ENCODE results near the gene ZNF236. TPM values are rescaled to one million over a fixed set of nuclear protein-coding genes. Genes with fewer than 3 reads are reported as not detected.

ZNF236 gene
- total RNA-seq, 4 donors from 2014 or later: 10.1 to 15.8 (median 14.8) TPM

DNA sequence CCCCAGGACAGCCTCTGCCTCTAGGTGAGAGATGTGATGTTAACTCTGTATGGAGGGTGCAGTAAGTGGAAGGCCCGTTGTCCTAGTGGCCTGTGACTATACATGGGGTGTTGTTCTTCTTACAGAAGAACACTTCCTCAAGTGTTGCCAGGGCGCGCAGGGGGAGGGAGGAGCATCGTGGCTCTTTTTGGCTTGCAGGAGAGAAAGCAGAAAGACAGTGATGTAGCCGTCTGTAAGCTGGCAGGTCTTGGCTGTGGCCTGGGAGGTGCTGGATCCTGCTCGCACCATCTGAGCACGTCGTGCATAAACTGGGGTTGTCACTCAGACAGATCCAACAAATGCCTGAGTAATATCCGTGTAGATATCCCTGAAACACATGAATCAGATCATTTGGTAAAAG, 44.3 kb downstream of the ZNF236 start:
- H3K4me3 ChIP-seq: no peak overlapping the region
- H3K27me3 ChIP-seq: no peaks in the 10 kb centered on the region
- DNase-seq (ENCODE audit: extremely low spot score): no peak
- no peaks in the 10 kb centered on the region for H3K4me1 ChIP-seq
- WGBS: 78% methylated on average over 9 of the region's 9 CpGs
- TF ChIP-seq POLR2AphosphoS5 (IDR thresholded peaks at IDR 0.05) (no peak), EP300 (IDR thresholded peaks at IDR 0.05) (no peak), POLR2A (IDR thresholded peaks at IDR 0.05; ENCODE audit: low read depth) (no peak), CTCF (IDR thresholded peaks at IDR 0.05) (no peak)
- peaks cover 18 to 77% (median 42%) of the 10 kb centered on the region in 4 donors for H3K36me3 ChIP-seq
- intact Hi-C loops (cut with DNase I): no loop called here
- H3K9me3 ChIP-seq: no peaks in the 10 kb centered on the region
- no peak overlapping the region for H3K27ac ChIP-seq (replicated peaks in 1 of 4)

DNA sequence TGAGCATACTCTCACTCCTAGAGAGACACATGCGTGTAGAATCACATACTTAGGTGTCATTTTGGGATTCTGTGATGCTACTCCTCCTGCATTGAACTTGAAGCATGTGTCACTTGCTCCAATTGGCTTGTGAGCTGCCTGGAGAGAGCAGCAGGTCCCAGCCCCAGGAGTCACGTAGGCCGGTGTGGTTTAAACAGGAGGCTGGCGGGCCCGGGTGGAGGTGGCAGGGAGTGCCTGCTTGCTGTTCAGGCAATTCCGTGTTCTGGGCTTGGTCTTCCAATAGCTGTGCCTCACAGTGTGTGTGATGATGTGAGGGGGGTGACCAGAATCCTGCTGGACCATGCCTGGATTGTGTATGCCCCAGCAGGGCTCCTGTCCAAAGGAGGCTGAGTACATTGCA, 51.0 kb downstream of the ZNF236 start:
- Histone ChIP-seq H3K4me1 (peaks cover 0 to 5% (median 0%) of the 10 kb centered on the region in 4 donors), H3K9me3 (no peaks in the 10 kb centered on the region), H3K27ac (replicated peaks in 1 of 4) (no peak overlapping the region), H3K4me3 (no peak overlapping the region), H3K27me3 (no peaks in the 10 kb centered on the region), H3K36me3 (peaks cover 8 to 72% (median 40%) of the 10 kb centered on the region in 4 donors)
- intact Hi-C loops (cut with DNase I): no loop called here
- WGBS: 86% methylated on average over 3 of the region's 6 CpGs
- DNase-seq (ENCODE audit: extremely low spot score): no peak
- TF ChIP-seq POLR2AphosphoS5 (IDR thresholded peaks at IDR 0.05) (no peak), POLR2A (IDR thresholded peaks at IDR 0.05; ENCODE audit: low read depth) (no peak), CTCF (IDR thresholded peaks at IDR 0.05) (no peak), EP300 (IDR thresholded peaks at IDR 0.05) (no peak)

DNA sequence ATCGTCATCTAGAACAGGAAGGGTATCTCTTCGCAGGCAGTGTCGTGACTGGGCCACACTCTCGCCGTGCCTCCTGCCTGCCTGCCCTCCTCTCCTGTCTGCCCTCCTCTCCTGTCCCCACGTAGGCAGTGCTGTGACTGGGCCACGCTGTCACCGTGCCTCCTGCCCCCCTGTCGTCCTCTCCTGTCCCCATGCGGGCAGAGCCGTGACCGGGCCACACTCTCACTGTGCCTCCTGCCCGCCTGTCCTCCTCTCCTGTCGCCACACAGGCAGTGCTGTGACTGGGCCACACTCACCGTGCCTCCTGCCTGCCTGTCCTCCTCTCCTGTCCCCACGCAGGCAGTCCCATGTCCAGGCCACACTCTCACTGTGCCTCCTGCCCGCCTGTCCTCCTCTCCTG, 51.4 kb downstream of the ZNF236 start:
- TF ChIP-seq CTCF (IDR thresholded peaks at IDR 0.05): no peak
- TF ChIP-seq POLR2A (IDR thresholded peaks at IDR 0.05; ENCODE audit: low read depth): no peak
- no peak for TF ChIP-seq EP300 (IDR thresholded peaks at IDR 0.05)
- TF ChIP-seq POLR2AphosphoS5 (IDR thresholded peaks at IDR 0.05): no peak

GRCh38 chr18:76874642-76875389, 52.5 kb downstream of the ZNF236 start:
- no peaks in the 10 kb centered on the region for H3K9me3 ChIP-seq
- peaks cover 0 to 5% (median 0%) of the 10 kb centered on the region in 4 donors for H3K4me1 ChIP-seq
- H3K4me3 ChIP-seq: no peak overlapping the region
- no peak for DNase-seq (ENCODE audit: extremely low spot score)
- TF ChIP-seq POLR2A (IDR thresholded peaks at IDR 0.05; ENCODE audit: low read depth) (no peak), CTCF (IDR thresholded peaks at IDR 0.05) (no peak), POLR2AphosphoS5 (IDR thresholded peaks at IDR 0.05) (no peak), EP300 (IDR thresholded peaks at IDR 0.05) (no peak)
- H3K36me3 ChIP-seq: peaks cover 5 to 64% (median 33%) of the 10 kb centered on the region in 4 donors
- no peak overlapping the region for H3K27ac ChIP-seq (replicated peaks in 1 of 4)
- intact Hi-C loops (cut with DNase I): loop anchor here (2.0 kb wide), 1 partner anchor 72 kb away; no protein-coding TSS in a partner anchor
- 94% methylated on average over 13 of the region's 13 CpGs for WGBS
- H3K27me3 ChIP-seq: no peaks in the 10 kb centered on the region

More for the DNA sequence above, 51.4 kb downstream of the ZNF236 start:
- Histone ChIP-seq H3K9me3 (no peaks in the 10 kb centered on the region), H3K4me3 (no peak overlapping the region), H3K27ac (replicated peaks in 1 of 4) (no peak overlapping the region), H3K36me3 (peaks cover 8 to 71% (median 38%) of the 10 kb centered on the region in 4 donors), H3K27me3 (no peaks in the 10 kb centered on the region), H3K4me1 (peaks cover 0 to 5% (median 0%) of the 10 kb centered on the region in 4 donors)
- WGBS: 90% methylated on average over 17 of the region's 17 CpGs
- DNase-seq (ENCODE audit: extremely low spot score): no peak
- intact Hi-C loops (cut with DNase I): loop anchor here (2.0 kb wide), 1 partner anchor 71 kb away; no protein-coding TSS in a partner anchor
